Astrocyte (in vitro differentiated cells and primary cell): ENCODE measurements around the gene HOXC11.

Experiments used
- EZH2 ChIP-seq: IDR thresholded peaks from 2 replicates; pipeline ENCODE4 v1.6.1; 2012; ENCODE audit warnings: mild to moderate bottlenecking, low read length, inconsistent platforms; ENCODE audit not compliant: insufficient read depth
- TF ChIP-seq, protein P1 (sequence below): IDR thresholded peaks from 2 replicates; pipeline ENCODE4 v1.5.1; 2011; ENCODE audit warnings: low read depth, mild to moderate bottlenecking, inconsistent platforms, low read length, moderate library complexity; ENCODE audit not compliant: insufficient read depth

DNA sequence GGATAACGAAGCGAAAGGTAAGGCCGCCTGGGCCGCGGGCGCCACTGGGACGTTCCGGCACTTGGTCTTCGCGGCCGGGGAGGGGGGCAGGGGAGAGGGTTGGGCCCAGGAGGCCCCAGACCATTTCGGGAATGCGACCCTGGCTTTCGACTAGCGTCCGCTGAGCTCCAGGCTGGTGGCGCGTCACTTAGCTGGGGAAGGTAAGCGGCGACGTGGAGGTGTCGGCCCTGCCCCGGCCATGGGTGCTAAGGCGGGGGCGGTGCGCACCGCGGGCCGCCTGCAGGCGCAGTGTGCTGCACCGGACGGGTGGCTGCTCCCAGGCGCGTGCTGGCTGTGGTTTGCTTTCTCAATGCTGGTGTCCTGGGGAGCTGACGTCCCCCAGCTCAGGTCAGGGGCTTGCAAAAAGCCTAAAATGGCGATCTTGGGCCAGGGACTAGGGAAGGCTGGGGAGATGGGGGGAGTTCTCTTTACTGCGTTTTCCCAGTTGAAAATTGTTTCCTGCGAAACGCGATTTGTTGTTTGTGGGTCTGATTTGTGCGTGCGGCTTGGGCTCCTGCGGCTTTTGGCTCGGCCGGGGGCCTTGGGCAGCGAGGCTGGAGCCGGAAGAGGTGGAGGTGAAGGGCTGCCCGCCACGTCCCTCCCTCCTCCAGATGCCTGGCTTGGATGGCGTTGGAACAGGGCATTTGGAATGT, 13.2 kb downstream of the HOXC11 start:
- TF ChIP-seq EZH2: peak; percentile 82
- TF ChIP-seq, protein P1, sequence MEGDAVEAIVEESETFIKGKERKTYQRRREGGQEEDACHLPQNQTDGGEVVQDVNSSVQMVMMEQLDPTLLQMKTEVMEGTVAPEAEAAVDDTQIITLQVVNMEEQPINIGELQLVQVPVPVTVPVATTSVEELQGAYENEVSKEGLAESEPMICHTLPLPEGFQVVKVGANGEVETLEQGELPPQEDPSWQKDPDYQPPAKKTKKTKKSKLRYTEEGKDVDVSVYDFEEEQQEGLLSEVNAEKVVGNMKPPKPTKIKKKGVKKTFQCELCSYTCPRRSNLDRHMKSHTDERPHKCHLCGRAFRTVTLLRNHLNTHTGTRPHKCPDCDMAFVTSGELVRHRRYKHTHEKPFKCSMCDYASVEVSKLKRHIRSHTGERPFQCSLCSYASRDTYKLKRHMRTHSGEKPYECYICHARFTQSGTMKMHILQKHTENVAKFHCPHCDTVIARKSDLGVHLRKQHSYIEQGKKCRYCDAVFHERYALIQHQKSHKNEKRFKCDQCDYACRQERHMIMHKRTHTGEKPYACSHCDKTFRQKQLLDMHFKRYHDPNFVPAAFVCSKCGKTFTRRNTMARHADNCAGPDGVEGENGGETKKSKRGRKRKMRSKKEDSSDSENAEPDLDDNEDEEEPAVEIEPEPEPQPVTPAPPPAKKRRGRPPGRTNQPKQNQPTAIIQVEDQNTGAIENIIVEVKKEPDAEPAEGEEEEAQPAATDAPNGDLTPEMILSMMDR: no peak
